Measurements from ENCODE around the gene SLC27A1.

The SLC27A1 gene

GRCh38 chr19:17482877-17483604, 12.7 kb downstream of the SLC27A1 start (continued):
- TF ChIP-seq PBX3 (CRISPR knock-in tag; IDR thresholded peaks at IDR 0.05) (no peak), PRDM2 (tag by site-specific recombination; IDR thresholded peaks at IDR 0.05; ENCODE audit: borderline replicate concordance) (no peak), HIC1 (tag by site-specific recombination; IDR thresholded peaks at IDR 0.05) (no peak), ZNF37A (tag by site-specific recombination; IDR thresholded peaks at IDR 0.05) (no peak), ZNF175 (tag by site-specific recombination; IDR thresholded peaks at IDR 0.05) (no peak), TCF7L2 (IDR thresholded peaks at IDR 0.05; ENCODE audit: borderline replicate concordance, low read depth, low read length) (no peak), ZSCAN4 (tag by site-specific recombination; IDR thresholded peaks at IDR 0.05) (no peak), ZNF701 (tag by site-specific recombination; IDR thresholded peaks at IDR 0.05) (no peak), ZNF76 (tag by site-specific recombination; IDR thresholded peaks at IDR 0.05; ENCODE audit: borderline replicate concordance, low read depth) (no peak), ZNF157 (tag by site-specific recombination; IDR thresholded peaks at IDR 0.05) (no peak), MYNN (tag by site-specific recombination; IDR thresholded peaks at IDR 0.05; ENCODE audit: borderline replicate concordance) (no peak), ZBTB26 (tag by site-specific recombination; optimal IDR thresholded peaks at IDR 0.05) (no peak), ZFHX2 (tag by site-specific recombination; conservative IDR thresholded peaks at IDR 0.05) (peak; percentile 86), ZIC2 (tag by site-specific recombination; IDR thresholded peaks at IDR 0.05) (no peak), ZNF24 (tag by site-specific recombination; IDR thresholded peaks at IDR 0.05) (peak; percentile 99), ZBTB48 (tag by site-specific recombination; IDR thresholded peaks at IDR 0.05) (no peak), SETDB1 (IDR thresholded peaks at IDR 0.05; ENCODE audit: insufficient read length, low read length) (no peak), ZBTB21 (tag by site-specific recombination; IDR thresholded peaks at IDR 0.05) (no peak), ZNF426 (tag by site-specific recombination; IDR thresholded peaks at IDR 0.05) (no peak)
